WI38 (cell line): Measurements from ENCODE around the gene ERAL1.
A peak's percentile ranks its signal among the peaks of the same experiment; 100 is the strongest.
"Not testable (repeated sequence)": the region's sequence is repeated elsewhere in the genome, so short reads cannot be mapped to it uniquely, and the experiment has no call there.

Experiments used
- H3K4me3 ChIP-seq: 2 replicates; pipeline ENCODE4 v1.5.1; 2011; ENCODE audit warnings: low read depth, mild to moderate bottlenecking, control low read depth, low read length
- CTCF ChIP-seq: IDR thresholded peaks from 2 replicates; pipeline ENCODE4 v1.5.1; 2012; ENCODE audit warnings: low read depth, mild to moderate bottlenecking, control low read depth, low read length

The ERAL1 gene

DNA sequence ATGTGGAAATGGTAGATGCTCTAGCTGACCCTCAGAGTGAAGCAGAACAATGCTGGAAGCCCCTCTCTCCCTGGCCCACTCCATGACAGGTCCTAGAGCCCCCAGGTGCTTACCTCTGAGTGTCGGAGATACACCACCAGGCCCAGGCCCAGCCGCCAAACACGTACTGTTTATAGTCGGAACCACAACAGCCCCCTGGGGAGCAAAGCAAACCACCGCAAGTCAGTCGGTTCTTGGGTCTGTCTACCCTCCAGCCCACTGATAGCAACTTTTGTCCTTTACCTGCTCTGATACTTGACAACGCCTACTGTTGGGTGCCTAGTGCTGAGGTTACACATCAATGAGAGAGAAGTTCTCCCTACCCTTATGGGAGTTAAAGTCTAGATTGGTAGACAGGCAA, 34.0 kb downstream of the ERAL1 start:
- H3K4me3 ChIP-seq: no peak overlapping the region
- no peak for TF ChIP-seq CTCF

DNA sequence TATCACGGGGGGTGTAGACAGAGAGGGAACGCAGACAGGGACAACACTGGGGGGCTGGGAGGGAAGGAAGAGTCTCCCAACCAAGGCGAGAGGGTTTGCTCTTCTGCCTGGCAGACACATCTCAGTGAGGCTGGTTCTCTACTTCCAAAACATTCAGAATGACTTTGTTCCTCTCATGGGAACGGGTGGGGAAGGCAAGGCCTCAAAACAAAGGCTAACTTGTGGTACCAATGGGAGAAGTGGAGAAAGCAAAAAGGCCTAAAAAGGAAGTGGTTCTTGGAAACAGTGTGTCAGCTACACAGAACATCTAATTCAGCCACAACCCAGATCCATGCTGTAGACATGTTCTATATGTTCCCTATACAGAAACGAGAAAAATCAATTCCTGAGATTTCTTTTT, 35.2 kb downstream of the ERAL1 start:
- H3K4me3 ChIP-seq: no peak overlapping the region
- no peak for TF ChIP-seq CTCF

DNA sequence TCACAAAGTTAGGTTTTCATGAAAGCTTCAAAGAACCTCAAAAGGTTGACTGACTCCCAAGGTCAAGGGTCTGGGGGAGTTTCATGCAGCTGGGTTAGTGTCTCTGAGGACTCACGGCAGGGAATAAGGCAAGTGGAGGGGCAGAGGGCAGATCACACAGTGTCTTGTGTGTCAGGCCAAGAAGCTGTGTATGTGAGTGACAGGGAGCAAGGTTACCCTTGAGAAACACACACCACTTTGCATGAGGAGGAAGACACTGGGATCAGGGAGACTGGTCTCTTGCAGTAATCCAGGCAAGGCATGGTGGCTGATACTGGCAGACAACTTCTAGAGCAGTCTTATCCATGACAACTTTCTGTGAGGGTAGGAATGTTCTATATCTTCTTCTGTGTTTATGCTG, 36.4 kb downstream of the ERAL1 start:
- TF ChIP-seq CTCF: no peak
- no peak overlapping the region for H3K4me3 ChIP-seq

GRCh38 chr17:28892024-28892423, 37.2 kb downstream of the ERAL1 start:
- no peak for TF ChIP-seq CTCF
- no peak overlapping the region for H3K4me3 ChIP-seq

DNA sequence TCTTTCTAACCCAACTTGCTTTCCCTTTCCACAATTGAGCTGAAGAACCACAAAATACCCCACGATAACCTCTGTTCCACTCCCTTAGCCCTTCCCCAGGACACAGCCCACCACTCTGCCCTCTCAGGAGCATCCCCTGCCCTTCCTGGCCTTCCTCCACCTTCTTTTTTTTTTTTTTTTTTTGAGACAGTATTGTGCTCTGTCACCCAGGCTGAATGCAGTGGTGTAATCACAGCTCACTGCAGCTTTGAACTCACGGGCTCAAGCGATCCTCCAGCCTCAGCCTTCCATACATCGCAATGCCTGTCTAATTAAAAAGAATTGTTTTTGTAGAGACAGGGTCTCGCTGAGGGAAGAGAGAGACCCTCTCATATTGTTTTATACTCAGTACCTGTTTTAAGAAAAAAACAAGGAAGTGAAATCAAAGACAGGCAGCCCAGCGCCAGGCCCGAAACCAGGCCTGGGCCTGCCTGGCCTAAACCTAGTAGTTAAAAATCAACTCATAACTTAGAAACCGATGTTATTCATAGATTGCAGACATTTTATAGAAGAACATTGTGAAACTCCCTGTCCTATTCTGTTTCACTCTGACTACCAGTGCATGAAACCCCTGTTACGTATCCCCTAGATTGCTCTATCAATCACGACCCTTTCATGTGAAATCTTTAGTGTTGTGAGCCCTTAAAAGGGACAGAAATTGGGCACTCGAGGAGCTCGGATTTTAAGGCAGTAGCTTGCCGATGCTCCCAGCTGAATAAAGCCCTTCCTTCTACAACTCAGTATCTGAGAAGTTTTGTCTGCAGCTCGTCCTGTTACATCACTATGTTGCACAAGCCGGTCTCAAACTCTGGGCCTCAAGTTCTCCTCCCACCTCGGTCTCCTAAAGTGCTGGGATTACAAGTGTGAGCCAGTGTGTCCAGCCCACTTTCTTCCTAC, 38.7 kb downstream of the ERAL1 start:
- H3K4me3 ChIP-seq: not testable (repeated sequence)

DNA sequence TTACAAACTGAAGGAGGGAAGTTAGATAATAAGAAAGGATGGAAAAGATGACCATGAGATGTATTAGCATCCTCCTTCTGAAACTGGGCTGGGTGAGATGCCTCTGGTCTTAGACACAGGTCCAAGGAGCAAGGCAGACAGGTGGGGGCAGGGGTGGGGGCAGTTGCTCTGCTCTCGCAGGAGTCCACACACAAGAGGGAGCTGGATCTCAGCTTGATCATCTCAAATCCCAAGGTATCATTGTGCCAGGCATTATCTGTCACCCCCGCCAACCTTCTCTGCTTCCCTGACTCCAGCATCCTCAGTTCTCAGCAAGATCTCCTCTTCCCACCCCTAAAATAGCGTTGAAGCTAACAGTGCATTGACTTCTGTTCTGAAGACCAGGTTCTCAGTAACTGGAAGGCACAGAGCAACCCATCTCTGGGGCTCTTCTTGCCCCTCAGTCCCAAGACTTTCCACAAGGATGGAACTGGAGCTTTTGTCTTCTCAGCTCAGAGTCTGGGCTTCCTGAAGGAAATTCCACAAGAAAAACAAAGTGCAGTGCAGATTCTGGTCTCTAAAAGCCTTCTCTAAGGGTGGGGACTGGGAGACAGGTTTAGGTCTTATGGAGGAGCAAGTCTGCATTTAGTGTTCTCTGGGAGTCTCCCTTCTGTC, 41.1 kb downstream of the ERAL1 start:
- peak overlapping the region; percentile 87 for H3K4me3 ChIP-seq
- no peak for TF ChIP-seq CTCF

DNA sequence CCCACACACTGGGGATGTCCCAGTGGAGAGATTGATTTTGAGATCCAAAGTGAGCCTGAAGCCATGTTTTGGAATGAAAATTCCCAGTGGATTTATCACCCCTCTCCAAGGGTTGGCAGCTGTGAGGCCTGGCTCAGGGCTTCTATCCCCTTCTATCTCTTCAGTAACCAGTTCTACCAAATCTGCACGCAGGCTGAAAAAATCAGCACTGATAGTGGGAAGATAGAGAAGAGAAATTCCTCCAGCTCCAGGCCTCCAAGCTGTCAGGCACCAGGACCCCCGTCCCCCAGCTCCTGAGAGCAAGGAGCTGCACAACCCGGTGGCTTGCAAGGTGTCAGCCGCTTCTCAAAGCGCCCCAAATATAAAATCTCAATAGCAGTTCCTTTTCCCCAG, 41.7 kb downstream of the ERAL1 start:
- peak overlapping the region; percentile 87 for H3K4me3 ChIP-seq
- TF ChIP-seq CTCF: no peak
